ENCODE measurements around the gene ANKS1A.

Gene ANKS1A

DNA sequence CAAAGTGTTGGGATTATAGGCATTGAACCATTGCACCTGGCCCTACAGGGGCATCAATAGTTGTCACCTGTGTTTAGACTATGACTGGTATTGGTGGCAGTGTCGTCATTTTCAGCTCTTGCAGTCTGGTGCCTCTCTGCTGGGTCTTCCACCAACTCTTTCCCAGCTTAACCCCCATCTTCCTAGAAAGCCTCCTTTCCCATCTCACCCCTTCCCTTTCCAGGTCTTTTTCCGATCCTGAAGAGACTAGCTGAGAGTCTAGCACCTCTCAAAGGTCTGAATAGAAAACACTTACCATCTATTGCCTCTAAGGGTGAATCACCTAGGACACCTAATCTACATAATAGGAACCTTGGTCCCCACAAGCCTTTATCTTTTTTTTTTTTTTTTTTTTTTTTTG is 181.1 kb downstream of the ANKS1A start:
- no peak for DNase-seq (ENCODE audit: low spot score)

- DNase-seq (ENCODE audit: low spot score): no peak
These were observed 182.4 kb downstream of the ANKS1A start for GRCh38 chr6:35071347-35071994.

DNA sequence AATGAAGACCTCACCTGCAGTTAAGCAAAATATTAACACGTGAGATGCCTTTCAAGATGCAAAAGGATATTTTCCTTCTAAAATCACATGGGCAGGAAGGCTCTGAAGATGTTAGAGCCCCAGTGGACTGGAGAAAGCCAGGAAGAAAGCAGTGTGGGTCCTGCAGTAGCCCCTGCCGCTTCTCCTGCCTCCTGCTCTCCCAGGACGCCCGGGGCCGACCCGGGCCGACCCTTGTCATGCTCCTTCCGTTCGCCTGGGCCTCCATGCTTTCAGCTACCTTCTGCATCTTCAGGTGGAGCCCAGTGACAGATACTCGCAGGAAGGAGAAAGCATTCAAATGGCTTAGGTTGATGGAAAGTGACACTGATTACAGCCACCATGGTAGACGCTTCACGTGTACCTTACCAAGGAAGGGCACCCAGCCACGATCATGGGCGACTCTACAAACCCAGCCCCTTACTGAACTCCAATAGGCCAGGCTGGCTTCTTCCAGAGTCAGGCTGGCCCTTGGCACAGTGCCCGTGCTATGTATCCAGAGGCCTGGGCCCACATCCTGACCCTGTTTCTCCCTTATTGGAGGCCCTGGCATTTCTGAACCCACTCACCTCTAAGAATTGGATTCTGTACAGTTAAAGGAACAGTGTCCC is 183.1 kb downstream of the ANKS1A start:
- no peak for DNase-seq (ENCODE audit: low spot score)

GRCh38 chr6:35072698-35073055 is 183.6 kb downstream of the ANKS1A start:
- no peak for DNase-seq (ENCODE audit: low spot score)

GRCh38 chr6:35073211-35073610 is 184.2 kb downstream of the ANKS1A start:
- DNase-seq (ENCODE audit: low spot score): no peak

GRCh38 chr6:35073766-35074471 is 184.9 kb downstream of the ANKS1A start:
- no peak for DNase-seq (ENCODE audit: low spot score)

GRCh38 chr6:35076997-35077712 is 188.1 kb downstream of the ANKS1A start:
- no peak for DNase-seq (ENCODE audit: low spot score)

- DNase-seq (ENCODE audit: low spot score): no peak
These were observed 188.7 kb downstream of the ANKS1A start for GRCh38 chr6:35077713-35078105.

- no peak for DNase-seq (ENCODE audit: low spot score)
These were observed 189.3 kb downstream of the ANKS1A start for GRCh38 chr6:35078226-35078850.

DNA sequence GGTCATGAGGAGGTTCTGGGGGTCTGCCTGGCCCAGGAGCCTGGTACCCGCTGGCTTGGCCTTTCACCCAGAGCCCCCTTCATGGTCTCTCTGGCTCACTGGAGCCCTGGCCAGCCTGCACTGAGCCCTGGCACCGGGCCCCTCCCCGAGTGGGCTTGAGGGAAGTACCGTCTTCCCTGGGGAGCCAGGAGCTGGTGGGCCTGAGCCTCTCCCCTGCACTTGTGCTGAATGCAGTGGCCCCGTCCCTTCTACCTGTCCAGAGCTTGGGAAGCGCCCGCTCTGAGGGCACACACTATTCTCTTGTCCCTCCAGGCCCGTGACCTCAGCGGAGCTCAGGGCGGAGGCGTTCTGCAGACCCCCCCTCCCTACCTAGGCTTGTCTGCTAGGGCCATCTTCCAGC is 189.8 kb downstream of the ANKS1A start:
- DNase-seq (ENCODE audit: low spot score): no peak

- DNase-seq (ENCODE audit: low spot score): no peak
These were observed 190.4 kb downstream of the ANKS1A start for GRCh38 chr6:35079311-35080000.

- no peak for DNase-seq (ENCODE audit: low spot score)
These were observed 191.1 kb downstream of the ANKS1A start for GRCh38 chr6:35080016-35080680.

GRCh38 chr6:35080821-35081425 is 191.9 kb downstream of the ANKS1A start:
- no peak for DNase-seq (ENCODE audit: low spot score)

GRCh38 chr6:35081426-35081851 is 192.4 kb downstream of the ANKS1A start:
- no peak for DNase-seq (ENCODE audit: low spot score)

- no peak for DNase-seq (ENCODE audit: low spot score)
These were observed 193.1 kb downstream of the ANKS1A start for GRCh38 chr6:35082046-35082732.

- DNase-seq (ENCODE audit: low spot score): no peak
These were observed 193.8 kb downstream of the ANKS1A start for GRCh38 chr6:35082733-35083403.

- no peak for DNase-seq (ENCODE audit: low spot score)
These were observed 194.5 kb downstream of the ANKS1A start for GRCh38 chr6:35083507-35083906.

DNA sequence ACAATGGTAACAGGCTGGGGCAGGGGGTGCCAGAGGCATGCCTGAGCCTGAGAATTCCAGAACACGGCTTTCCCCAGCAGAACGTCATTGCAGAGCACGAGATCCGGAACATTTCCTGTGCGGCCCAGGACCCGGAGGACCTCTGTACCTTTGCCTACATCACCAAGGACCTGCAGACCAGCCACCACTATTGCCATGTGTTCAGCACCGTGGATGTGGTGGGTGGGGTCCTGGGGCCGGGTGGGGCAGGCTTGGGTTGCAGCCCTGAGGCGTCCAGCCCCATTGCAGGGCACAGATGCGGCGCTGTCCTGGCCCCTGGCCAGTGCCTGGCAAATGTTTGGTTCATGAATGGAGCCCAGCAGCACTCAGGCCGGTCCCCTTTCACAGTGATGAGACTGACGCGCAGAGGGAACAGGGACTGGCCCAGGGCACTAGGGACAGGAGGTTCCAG is 195.0 kb downstream of the ANKS1A start:
- no peak for DNase-seq (ENCODE audit: low spot score)

DNA sequence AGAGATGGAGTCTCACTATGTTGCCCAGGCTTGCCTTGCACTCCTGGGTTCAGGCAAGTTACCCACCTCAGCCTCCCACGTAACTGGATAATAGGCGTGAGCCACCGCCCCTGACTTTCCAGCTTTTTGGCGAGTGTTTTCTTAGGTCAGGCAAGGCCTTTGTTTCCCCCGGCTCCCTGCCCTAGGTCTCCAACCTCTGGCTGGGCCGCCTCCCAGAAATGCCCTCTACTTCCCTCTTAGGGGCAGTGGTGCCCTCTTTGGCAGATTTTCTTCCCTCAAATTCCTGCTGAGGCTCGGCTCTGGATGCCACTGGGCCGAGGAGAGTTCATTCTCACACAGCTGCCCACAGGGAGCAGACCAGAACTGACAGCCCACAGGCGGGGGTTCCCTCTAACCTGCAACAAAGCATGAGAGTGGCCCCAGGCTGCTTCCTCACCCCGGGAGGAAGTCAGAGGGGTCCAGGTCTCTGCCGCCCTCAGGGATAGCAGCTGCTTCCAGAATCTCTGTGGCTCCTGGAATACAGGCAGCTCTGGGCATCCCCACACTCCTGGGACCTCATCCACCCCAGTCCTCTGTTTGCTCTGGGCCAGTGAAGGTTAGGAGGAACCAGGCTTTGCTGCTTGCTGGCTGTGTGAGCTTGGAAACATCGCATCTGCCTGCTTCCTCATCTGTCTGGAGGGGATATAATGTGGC is 195.6 kb downstream of the ANKS1A start:
- DNase-seq (ENCODE audit: low spot score): no peak

Measured in SW480 (cell line).